Muscle layer of duodenum (tissue), 2 donors: ENCODE data around the gene DTWD2.
"Not testable (repeated sequence)": the region's sequence is repeated elsewhere in the genome, so short reads cannot be mapped to it uniquely, and the experiment has no call there.

ENCODE experiments used
- H3K27ac ChIP-seq: one replicate; pipeline ENCODE4 v1.7.0; 2013; ENCODE audit warnings: mild to moderate bottlenecking, low read length
- H3K27me3 ChIP-seq: one replicate; pipeline ENCODE4 v1.7.0; 2013; ENCODE audit warnings: low read depth, mild to moderate bottlenecking, control low read depth, low read length
- H3K36me3 ChIP-seq, 2 donors: one replicate each; pipeline ENCODE4 v1.7.0; 2013; ENCODE audit warnings: low read length in 2 of 2, control low read depth in 1 of 2, mild to moderate bottlenecking in 1 of 2; ENCODE audit not compliant: insufficient read depth in 2 of 2, control insufficient read depth in 1 of 2
- H3K4me1 ChIP-seq, 2 donors: one replicate each; pipeline ENCODE4 v1.7.0; 2013; ENCODE audit warnings: low read length in 2 of 2, mild to moderate bottlenecking in 2 of 2, control low read depth in 1 of 2, moderate library complexity in 1 of 2; ENCODE audit not compliant: insufficient read depth in 2 of 2, control insufficient read depth in 1 of 2
- H3K4me3 ChIP-seq, 2 donors: one replicate each; pipeline ENCODE4 v1.7.0; 2013; ENCODE audit warnings: low read length in 2 of 2, low read depth in 1 of 2, mild to moderate bottlenecking in 1 of 2
- H3K9me3 ChIP-seq, 2 donors: one replicate each; pipeline ENCODE4 v1.7.0; 2013; ENCODE audit warnings: low read length in 2 of 2, control low read depth in 1 of 2, mild to moderate bottlenecking in 1 of 2; ENCODE audit not compliant: control insufficient read depth in 1 of 2
- donor health status: healthy.

The DTWD2 gene

DNA sequence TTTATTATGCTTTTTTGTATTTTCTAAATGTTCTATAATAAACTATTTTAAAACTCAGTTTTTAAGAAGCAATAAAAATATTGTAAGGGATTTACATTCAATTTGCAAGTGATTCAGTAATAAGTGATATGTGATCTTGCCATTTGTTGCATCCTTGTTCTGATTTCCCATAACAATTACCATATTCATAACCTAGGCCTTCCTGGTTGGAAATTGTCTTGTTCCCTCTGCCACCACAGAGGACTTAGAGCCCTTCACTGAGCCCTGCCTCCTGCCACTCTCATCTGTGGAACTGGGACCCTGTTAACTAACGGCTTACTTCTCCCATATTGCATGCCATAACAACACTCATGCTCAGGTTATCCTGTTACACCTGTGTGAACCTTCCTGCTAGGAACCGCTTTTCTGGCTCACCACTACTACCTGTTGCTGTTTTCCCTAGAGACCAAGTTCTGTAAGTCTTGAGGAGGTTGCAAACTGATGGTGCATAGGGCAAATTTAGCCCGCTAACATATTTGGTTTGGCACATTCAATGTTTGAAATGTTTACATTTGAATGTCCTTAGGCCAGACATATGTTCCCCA lies 32.9 kb upstream of the DTWD2 start:
- Histone ChIP-seq H3K36me3 (no peaks in the 10 kb centered on the region), H3K4me1 (no peaks in the 10 kb centered on the region), H3K27me3 (no peaks in the 10 kb centered on the region), H3K4me3 (no peak overlapping the region), H3K27ac (no peak overlapping the region), H3K9me3 (no peaks in the 10 kb centered on the region)

DNA sequence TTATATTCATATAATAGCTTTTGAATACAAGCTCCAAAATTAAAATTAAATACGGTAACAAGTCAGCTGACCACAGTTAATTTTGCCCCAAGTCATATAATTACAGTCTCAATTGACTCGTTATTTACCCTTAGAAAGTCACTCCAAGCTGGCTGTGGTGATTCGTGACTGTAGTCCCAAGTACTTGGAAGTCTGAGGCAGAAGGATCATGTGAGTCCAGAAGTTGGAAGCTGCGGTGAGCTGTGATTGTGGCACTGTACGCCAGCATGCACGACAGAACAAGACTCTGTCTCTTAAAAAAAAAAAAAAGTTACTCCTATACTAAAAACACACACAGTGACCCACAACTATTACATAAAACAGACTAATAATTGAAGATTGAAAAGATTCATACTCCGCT lies 31.6 kb upstream of the DTWD2 start:
- no peaks in the 10 kb centered on the region for H3K4me1 ChIP-seq
- H3K27ac ChIP-seq: no peak overlapping the region
- H3K9me3 ChIP-seq: no peaks in the 10 kb centered on the region
- H3K4me3 ChIP-seq: no peak overlapping the region
- no peaks in the 10 kb centered on the region for H3K36me3 ChIP-seq
- H3K27me3 ChIP-seq: no peaks in the 10 kb centered on the region

DNA sequence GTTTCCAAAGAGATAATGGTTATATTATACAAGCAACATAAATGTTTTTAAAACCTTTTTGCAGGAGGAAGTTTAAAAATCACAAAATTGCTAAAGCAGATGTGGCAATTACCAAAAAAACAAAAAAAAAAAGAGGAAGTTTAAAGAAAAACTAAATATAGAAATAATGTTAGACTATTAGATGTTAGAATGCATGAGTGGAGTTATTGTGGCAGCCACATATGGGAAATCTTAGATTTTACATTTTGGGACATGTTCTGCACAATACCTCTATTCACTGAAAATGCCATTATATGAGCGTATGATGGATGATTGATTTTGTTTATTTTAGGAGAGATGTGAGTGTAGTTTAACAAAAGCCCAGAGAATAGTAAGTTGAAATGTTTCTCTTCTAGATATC lies 31.2 kb upstream of the DTWD2 start:
- no peaks in the 10 kb centered on the region for H3K4me1 ChIP-seq
- H3K9me3 ChIP-seq: no peaks in the 10 kb centered on the region
- H3K4me3 ChIP-seq: no peak overlapping the region
- H3K27me3 ChIP-seq: no peaks in the 10 kb centered on the region
- H3K27ac ChIP-seq: no peak overlapping the region
- no peaks in the 10 kb centered on the region for H3K36me3 ChIP-seq

DNA sequence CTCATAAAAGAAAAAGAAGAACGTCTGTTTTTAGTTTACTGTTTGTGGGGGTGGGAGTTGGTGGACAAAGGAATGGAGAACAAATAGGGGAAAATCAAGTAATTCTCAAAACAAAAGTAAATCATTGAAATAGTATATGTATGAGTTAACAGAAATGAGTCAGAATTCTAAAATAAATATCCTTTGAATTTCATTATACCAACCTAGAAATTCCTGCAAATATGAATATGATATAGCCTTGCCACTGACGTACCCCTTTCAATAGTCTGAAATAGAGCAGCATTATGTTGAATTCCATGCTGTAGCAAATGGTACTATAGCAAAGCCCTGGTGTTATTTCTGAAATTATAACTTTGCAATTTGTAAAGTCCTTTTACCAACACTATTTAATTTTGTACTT lies 29.6 kb upstream of the DTWD2 start:
- H3K9me3 ChIP-seq: no peaks in the 10 kb centered on the region
- no peak overlapping the region for H3K4me3 ChIP-seq
- H3K27me3 ChIP-seq: no peaks in the 10 kb centered on the region
- no peak overlapping the region for H3K27ac ChIP-seq
- no peaks in the 10 kb centered on the region for H3K36me3 ChIP-seq
- no peaks in the 10 kb centered on the region for H3K4me1 ChIP-seq

DNA sequence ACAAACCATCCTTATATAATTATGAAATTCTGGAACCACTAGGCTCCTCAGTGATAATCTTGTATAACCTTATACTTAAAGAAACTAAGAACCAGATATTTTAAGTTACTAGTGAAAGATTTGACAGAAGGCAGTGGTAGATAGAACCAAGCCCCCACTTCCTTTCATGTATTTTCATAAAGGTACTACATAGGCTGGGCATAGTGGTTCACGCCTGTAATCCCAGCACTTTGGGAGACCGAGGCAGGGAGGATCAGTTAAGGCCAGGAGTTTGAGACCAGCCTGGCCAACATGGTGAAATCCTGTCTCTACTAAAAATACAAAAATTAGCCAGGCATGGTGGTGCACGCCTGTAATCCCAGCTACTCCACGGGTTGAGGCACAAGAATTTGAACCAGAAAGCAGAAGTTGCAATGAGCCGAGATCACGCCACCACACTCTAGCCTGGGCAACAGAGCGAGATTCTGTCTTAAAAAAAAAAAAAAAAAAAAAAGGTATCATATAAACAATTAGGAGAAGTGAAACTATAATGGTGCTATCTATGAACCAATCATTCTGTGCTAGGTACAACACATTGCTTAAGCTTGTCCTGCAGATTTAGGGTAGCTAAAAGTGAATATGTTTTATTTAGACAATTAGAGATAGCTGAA lies 27.9 kb upstream of the DTWD2 start:
- no peaks in the 10 kb centered on the region for H3K9me3 ChIP-seq
- no peaks in the 10 kb centered on the region for H3K27me3 ChIP-seq
- no peaks in the 10 kb centered on the region for H3K4me1 ChIP-seq
- no peaks in the 10 kb centered on the region for H3K36me3 ChIP-seq
- no peak overlapping the region for H3K27ac ChIP-seq
- H3K4me3 ChIP-seq: no peak overlapping the region

DNA sequence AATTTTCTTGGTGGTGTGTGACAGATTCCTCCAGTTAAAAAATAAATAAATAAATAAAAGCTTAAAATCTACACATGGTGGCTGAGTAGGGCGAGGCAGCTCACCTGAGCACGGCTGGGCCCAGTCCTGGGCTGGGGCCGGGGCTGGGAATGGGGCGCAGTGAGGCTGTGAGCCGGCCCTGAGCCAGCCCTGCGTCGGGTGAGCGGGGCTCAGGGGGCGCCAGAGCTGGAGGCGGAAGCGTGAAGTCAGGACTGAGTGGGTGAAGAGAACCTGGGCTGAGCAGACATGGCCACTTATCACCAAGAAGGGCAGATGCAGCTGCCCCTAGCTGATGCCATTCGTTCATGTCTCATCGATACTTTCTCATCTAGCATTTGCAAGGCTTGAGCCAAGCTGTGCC lies 22.8 kb upstream of the DTWD2 start:
- H3K27me3 ChIP-seq: no peaks in the 10 kb centered on the region
- no peaks in the 10 kb centered on the region for H3K36me3 ChIP-seq
- H3K27ac ChIP-seq: no peak overlapping the region
- H3K9me3 ChIP-seq: no peaks in the 10 kb centered on the region
- no peaks in the 10 kb centered on the region for H3K4me1 ChIP-seq
- H3K4me3 ChIP-seq: no peak overlapping the region

DNA sequence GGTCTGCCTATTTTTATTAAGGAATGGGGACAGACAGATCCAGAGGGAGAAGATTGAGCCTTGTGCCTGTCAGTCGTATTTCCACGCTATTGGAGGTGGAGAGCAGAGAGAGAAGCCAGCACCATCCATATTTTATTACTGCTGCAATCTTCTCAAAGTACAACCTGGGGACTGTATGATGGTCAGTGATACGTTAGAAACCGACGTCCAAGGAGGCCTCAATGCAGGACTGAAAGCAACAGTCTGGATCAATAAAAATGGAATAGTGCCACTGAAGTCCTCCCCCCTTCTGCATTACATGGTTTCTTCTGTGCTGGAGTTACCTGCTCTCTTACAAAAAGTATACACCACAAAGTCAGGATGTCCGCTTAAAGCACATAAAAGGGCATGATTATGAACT lies 21.9 kb upstream of the DTWD2 start:
- Histone ChIP-seq H3K9me3 (no peaks in the 10 kb centered on the region), H3K4me1 (no peaks in the 10 kb centered on the region), H3K36me3 (no peaks in the 10 kb centered on the region), H3K4me3 (no peak overlapping the region), H3K27me3 (no peaks in the 10 kb centered on the region), H3K27ac (no peak overlapping the region)

DNA sequence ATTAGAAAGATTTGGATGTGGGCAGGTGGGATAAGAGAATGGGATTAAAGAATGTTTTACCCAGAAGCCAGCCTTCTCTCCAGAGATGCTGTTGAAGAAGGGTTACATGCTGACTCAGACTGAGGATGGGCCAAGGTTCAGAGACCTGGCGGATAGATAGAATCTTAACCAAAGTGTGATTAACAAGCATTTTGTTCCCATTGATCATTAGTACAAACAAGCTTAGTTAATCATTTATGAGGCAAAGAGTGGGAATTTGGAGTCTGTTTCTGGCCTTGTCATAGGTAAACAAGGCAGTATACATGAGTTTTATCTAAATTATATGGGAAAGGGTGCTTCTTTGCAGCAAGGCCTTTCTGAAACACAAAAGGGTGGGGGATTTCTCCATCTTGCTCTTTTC lies 20.8 kb upstream of the DTWD2 start:
- Histone ChIP-seq H3K4me1 (no peaks in the 10 kb centered on the region), H3K27me3 (no peaks in the 10 kb centered on the region), H3K27ac (no peak overlapping the region)

DNA sequence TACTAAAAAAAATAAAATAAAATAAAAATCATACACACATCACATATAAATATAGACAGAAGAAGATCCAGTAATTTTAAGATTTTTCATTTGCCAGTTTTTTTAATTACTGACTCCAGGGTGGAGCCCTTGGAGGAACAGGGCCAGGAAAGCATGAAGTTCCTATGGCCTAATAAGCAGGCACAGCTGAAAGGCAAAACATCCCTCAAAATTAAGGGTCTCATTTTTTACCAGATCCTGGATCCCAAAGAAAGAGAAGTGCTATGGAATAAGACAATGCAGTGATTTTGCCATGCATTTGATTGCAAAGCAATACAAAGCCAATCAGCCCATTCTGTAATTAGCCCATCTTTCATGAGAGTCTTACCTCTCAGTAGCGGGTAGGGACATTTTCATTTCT lies 11.3 kb upstream of the DTWD2 start:
- Histone ChIP-seq H3K27ac (no peak overlapping the region), H3K36me3 (no peaks in the 10 kb centered on the region), H3K9me3 (peaks cover 0 to 9% of the 10 kb centered on the region in 2 donors), H3K27me3 (no peaks in the 10 kb centered on the region), H3K4me3 (no peak overlapping the region), H3K4me1 (no peaks in the 10 kb centered on the region)

More for the DNA sequence above, 20.8 kb upstream of the DTWD2 start:
- Histone ChIP-seq H3K9me3 (no peaks in the 10 kb centered on the region), H3K36me3 (no peaks in the 10 kb centered on the region), H3K4me3 (no peak overlapping the region)

DNA sequence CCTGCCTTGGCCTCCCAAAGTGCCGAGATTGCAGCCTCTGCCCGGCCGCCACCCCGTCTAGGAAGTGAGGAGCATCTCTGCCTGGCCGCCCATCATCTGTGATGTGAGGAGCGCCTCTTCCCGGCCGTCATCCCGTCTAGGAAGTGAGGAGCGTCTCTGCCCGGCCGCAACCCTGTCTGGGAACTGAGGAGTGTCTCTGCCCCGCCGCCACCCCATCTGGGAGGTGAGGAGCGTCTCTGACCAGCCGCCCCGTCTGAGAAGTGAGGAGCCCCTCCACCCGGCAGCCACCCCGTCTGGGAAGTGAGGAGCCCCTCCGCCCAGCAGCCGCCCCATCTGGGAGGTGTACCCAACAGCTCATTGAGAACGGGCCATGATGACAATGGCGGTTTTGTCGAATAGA lies 10.5 kb upstream of the DTWD2 start:
- not testable (repeated sequence) for H3K36me3 ChIP-seq, H3K4me1 ChIP-seq, H3K27me3 ChIP-seq, H3K27ac ChIP-seq, H3K4me3 ChIP-seq, H3K9me3 ChIP-seq

DNA sequence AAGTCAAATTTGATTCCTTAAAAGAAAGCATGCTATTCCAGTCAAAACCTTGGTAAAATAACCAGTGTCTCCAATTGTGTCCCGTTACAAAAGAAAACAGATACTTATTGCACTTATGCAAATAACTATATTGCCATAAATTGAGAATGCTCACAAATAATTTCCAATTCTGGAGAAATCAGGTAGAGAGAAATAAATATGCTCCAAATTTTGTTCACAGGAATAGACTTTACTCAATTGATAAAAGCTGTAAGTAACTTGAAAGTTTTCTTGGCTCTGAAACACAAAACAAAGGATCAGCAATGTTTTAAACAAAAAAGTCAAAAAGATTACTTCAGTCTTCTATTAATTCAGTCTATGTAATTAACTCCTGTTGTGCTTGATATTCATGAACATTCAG lies 7.8 kb upstream of the DTWD2 start:
- H3K9me3 ChIP-seq: peaks cover 0 to 10% of the 10 kb centered on the region in 2 donors
- no peaks in the 10 kb centered on the region for H3K27me3 ChIP-seq
- no peaks in the 10 kb centered on the region for H3K36me3 ChIP-seq
- H3K27ac ChIP-seq: no peak overlapping the region
- no peak overlapping the region for H3K4me3 ChIP-seq
- no peaks in the 10 kb centered on the region for H3K4me1 ChIP-seq

DNA sequence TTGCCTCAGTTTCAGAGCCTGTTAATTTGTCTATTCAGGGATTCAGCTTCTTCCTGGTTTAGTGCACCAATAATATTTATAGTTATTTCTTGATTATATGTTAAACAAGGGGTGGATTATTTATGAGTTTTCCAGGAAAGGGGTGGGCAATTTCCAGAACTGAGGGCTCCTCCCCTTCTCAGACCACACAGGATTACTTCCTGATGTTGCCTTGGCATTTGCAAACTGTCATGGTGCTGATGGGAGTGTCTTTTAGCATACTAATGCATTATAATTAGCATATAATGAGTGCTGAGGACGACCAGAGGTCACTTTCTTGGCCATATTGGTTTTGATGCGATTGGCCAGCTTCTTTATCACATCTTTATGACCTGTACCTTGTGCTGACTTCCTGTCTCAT lies 6.2 kb upstream of the DTWD2 start:
- Histone ChIP-seq H3K4me3 (no peak overlapping the region), H3K9me3 (peaks cover 0 to 10% of the 10 kb centered on the region in 2 donors), H3K27ac (no peak overlapping the region), H3K27me3 (no peaks in the 10 kb centered on the region), H3K36me3 (no peaks in the 10 kb centered on the region), H3K4me1 (no peaks in the 10 kb centered on the region)
